ENCODE data around the gene MCOLN1. TPM values are rescaled to one million over a fixed set of nuclear protein-coding genes. Genes with fewer than 3 reads are reported as not detected.

Gene MCOLN1
- total and polyA plus RNA-seq, 2 experiments from 2014 or later: 7.2 to 16.1 TPM

- Mint-ChIP-seq H3K36me3 (ENCODE audit: low read depth) (no peaks in the 10 kb centered on the region), H3K27me3 (ENCODE audit: insufficient read depth, low read depth, poor library complexity) (peaks cover 8% of the 10 kb centered on the region), H3K9me3 (no peaks in the 10 kb centered on the region; the same call in 2 of the 3 replicates), H3K4me1 (peaks cover 3% of the 10 kb centered on the region), H3K27ac (no peak overlapping the region), H3K4me3 (no peak overlapping the region)
- ATAC-seq (no peak; the same call in 2 of the 3 replicates), DNase-seq (ENCODE audit: low spot score) (no peak)
- Histone ChIP-seq H3K9me2 (ENCODE audit: insufficient read depth) (no peaks in the 10 kb centered on the region), H3K4me3 (no peak overlapping the region), H3K4me2 (no peak overlapping the region), H3K27ac (ENCODE audit: low read depth) (no peak overlapping the region), H3K36me3 (ENCODE audit: insufficient read depth) (no peaks in the 10 kb centered on the region), H4K20me1 (replicated peaks; ENCODE audit: insufficient read depth) (no peaks in the 10 kb centered on the region), H2AFZ (0 out of 2 replicates have a peak overlapping the region, but pooled peaks have one; percentile 63), H3K79me2 (replicated peaks; ENCODE audit: insufficient read depth) (no peaks in the 10 kb centered on the region), H3F3A (replicated peaks; ENCODE audit: low read depth) (no peaks in the 10 kb centered on the region), H3K27me3 (ENCODE audit: insufficient read depth) (peaks cover 5% of the 10 kb centered on the region), H3K4me1 (ENCODE audit: insufficient read depth) (peaks cover 2% of the 10 kb centered on the region)
- TF ChIP-seq EZH2phosphoT487 (IDR thresholded peaks at IDR 0.05; ENCODE audit: unreplicated experiment): no peak
- TF ChIP-seq CTCF (conservative IDR thresholded peaks at IDR 0.05; ENCODE audit: low read depth in 2 of 2): no peak
- TF ChIP-seq ZNF331 (CRISPR knock-in tag; IDR thresholded peaks at IDR 0.05; ENCODE audit: low read depth): no peak
These were observed 27.9 kb upstream of the MCOLN1 start for GRCh38 chr19:7494416-7495098.

- Histone ChIP-seq H3K4me2 (no peak overlapping the region), H3K27me3 (ENCODE audit: insufficient read depth) (peaks cover 30% of the 10 kb centered on the region), H3K36me3 (ENCODE audit: insufficient read depth) (no peaks in the 10 kb centered on the region), H3K9me2 (ENCODE audit: insufficient read depth) (no peaks in the 10 kb centered on the region), H4K20me1 (replicated peaks; ENCODE audit: insufficient read depth) (no peaks in the 10 kb centered on the region), H3K4me1 (ENCODE audit: insufficient read depth) (0 out of 2 replicates have a peak, but pooled peaks cover 3% of the 10 kb centered on the region), H3F3A (replicated peaks; ENCODE audit: low read depth) (no peaks in the 10 kb centered on the region), H3K4me3 (no peak overlapping the region), H3K79me2 (replicated peaks; ENCODE audit: insufficient read depth) (no peaks in the 10 kb centered on the region), H2AFZ (0 out of 2 replicates have a peak overlapping the region, but pooled peaks have one; percentile 70), H3K27ac (ENCODE audit: low read depth) (no peak overlapping the region)
- TF ChIP-seq CTCF (conservative IDR thresholded peaks at IDR 0.05; ENCODE audit: low read depth in 2 of 2): peak; percentile 30 to 57
- TF ChIP-seq ZNF331 (CRISPR knock-in tag; IDR thresholded peaks at IDR 0.05; ENCODE audit: low read depth): no peak
- no peak for TF ChIP-seq ZNF462 (CRISPR knock-in tag; IDR thresholded peaks at IDR 0.05)
- no peak for TF ChIP-seq ETS1 (IDR thresholded peaks at IDR 0.05)
- H3K4me1 Mint-ChIP-seq: no peaks in the 10 kb centered on the region
- peak; percentile 74 for ATAC-seq
- H3K36me3 Mint-ChIP-seq (ENCODE audit: low read depth): no peaks in the 10 kb centered on the region
- peak; percentile 78 for DNase-seq (ENCODE audit: low spot score)
- no peaks in the 10 kb centered on the region; the same call in 2 of the 3 replicates for H3K9me3 Mint-ChIP-seq
- no peak overlapping the region for H3K4me3 Mint-ChIP-seq
- peaks cover 18% of the 10 kb centered on the region for H3K27me3 Mint-ChIP-seq (ENCODE audit: insufficient read depth, low read depth, poor library complexity)
- no peak overlapping the region for H3K27ac Mint-ChIP-seq
These were observed 25.1 kb upstream of the MCOLN1 start for GRCh38 chr19:7497292-7497691.

Measured in GM23338 (cell line).